Lung (tissue), 12 donors: ENCODE results near the gene GUCY2D. TPM values are rescaled to one million over a fixed set of nuclear protein-coding genes. Genes with fewer than 3 reads are reported as not detected.

Experiments
- ATAC-seq: fragments of 200-7000 bp; cut with Tn5 transposase; one replicate; pipeline ENCODE4 v1.9.1; 2020; ENCODE audit warnings: moderate number of reproducible peaks; ENCODE audit not compliant: insufficient read depth, low FRiP score
- DNase-seq, 3 donors: peaks; one replicate each; pipeline ENCODE4 v3.0.0-alpha.2; 2013 to 2017
- H3K27ac ChIP-seq, 2 donors: one replicate each; pipeline ENCODE4 v1.5.1; 2013; ENCODE audit warnings: mild to moderate bottlenecking in 2 of 2, moderate library complexity in 2 of 2, control low read depth in 1 of 2, inconsistent platforms in 1 of 2, low read depth in 1 of 2, low read length in 1 of 2
- H3K27me3 ChIP-seq, 3 donors: one replicate each; pipeline ENCODE4 v1.5.1; 2013; ENCODE audit warnings: low read length in 2 of 3; ENCODE audit not compliant: control insufficient read depth in 3 of 3, insufficient read depth in 3 of 3
- H3K36me3 ChIP-seq, 4 donors: one replicate each; pipeline ENCODE4 v1.5.1; 2013; ENCODE audit warnings: low read length in 4 of 4, mild to moderate bottlenecking in 1 of 4, moderate library complexity in 1 of 4; ENCODE audit not compliant: control insufficient read depth in 4 of 4, insufficient read depth in 4 of 4
- H3K4me1 ChIP-seq, 5 donors: one replicate each; pipeline ENCODE4 v1.5.1; 2013; ENCODE audit warnings: low read length in 5 of 5, mild to moderate bottlenecking in 2 of 5, moderate library complexity in 1 of 5; ENCODE audit not compliant: control insufficient read depth in 5 of 5, insufficient read depth in 5 of 5
- H3K4me3 ChIP-seq: one replicate; pipeline ENCODE4 v1.5.1; 2013; ENCODE audit warnings: mild to moderate bottlenecking, control low read depth, moderate library complexity
- H3K9ac ChIP-seq, 2 donors: one replicate each; pipeline ENCODE4 v1.5.1; 2013; ENCODE audit warnings: low read length in 2 of 2, control low read depth in 1 of 2; ENCODE audit not compliant: insufficient read depth in 1 of 2
- H3K9me3 ChIP-seq, 4 donors: one replicate each; pipeline ENCODE4 v1.5.1; 2013; ENCODE audit warnings: low read length in 3 of 4, mild to moderate bottlenecking in 1 of 4, moderate library complexity in 1 of 4; ENCODE audit not compliant: control insufficient read depth in 4 of 4, insufficient read depth in 3 of 4
- CTCF ChIP-seq: IDR thresholded peaks from 2 replicates; pipeline ENCODE4 v1.5.1; 2012; ENCODE audit warnings: mild to moderate bottlenecking; ENCODE audit errors: control extremely low read depth, extremely low read depth
- WGBS, 2 donors: extraction: QIAGEN DNeasy Blood & Tissue Kit; methylation state at CpG; one replicate each; pipeline ENCODE4 v1.1.7; 2013; 5-methylcytosine and 5-hydroxymethylcytosine counted together
- polyA plus RNA-seq, 2 donors: library from polyadenylated mRNA; stranded (reverse); fragments of 200-250 nt; gene quantifications; one replicate each; pipeline ENCODE4 v1.2.1, GENCODE V29; 2013
- total RNA-seq, 2 donors: library from RNA; depleted of rRNA in 1 of 2; stranded (reverse); fragments of >200 nt in 1 of 2; gene quantifications; one replicate each; pipeline ENCODE4 v1.2.1, GENCODE V29; 2014 to 2021
- donor health status: control.
- donor health status: control.
- donor health status: Bipolar disorder and iron deficiency.
- donor health status: healthy.
- donor health status: DM: yes; HTN: yes; CAD: no.

The GUCY2D gene
- total and polyA plus RNA-seq, 4 donors = 0.20 to 1.8 (median 0.39) TPM

- no peak overlapping the region for H3K9ac ChIP-seq
- H3K9me3 ChIP-seq = no peaks in the 10 kb centered on the region
- peaks cover 0 to under 1% (median 0%) of the 10 kb centered on the region in 3 donors for H3K27me3 ChIP-seq
- no peak for TF ChIP-seq CTCF
- H3K27ac ChIP-seq = peak overlapping the region in 1 of 2 donors; percentile 81
- peaks cover 0 to 11% (median 5%) of the 10 kb centered on the region in 5 donors for H3K4me1 ChIP-seq
- no peak for ATAC-seq
- 62 to 78% methylated on average over 11 of the region's 11 CpGs for WGBS, 2 donors
- H3K4me3 ChIP-seq = no peak overlapping the region
- DNase-seq = peak; percentile 61 to 83 (median 77)
- no peaks in the 10 kb centered on the region for H3K36me3 ChIP-seq
Measured at GRCh38 chr17:7956228-7956965, 46.0 kb upstream of the GUCY2D start.

- ATAC-seq = peak; percentile 70
- Histone ChIP-seq H3K4me3 (no peak overlapping the region), H3K9me3 (no peaks in the 10 kb centered on the region), H3K4me1 (peaks cover 0 to 11% (median 5%) of the 10 kb centered on the region in 5 donors), H3K27me3 (peaks cover 0 to 2% (median 0%) of the 10 kb centered on the region in 3 donors), H3K36me3 (no peaks in the 10 kb centered on the region), H3K27ac (peak overlapping the region in 1 of 2 donors; percentile 64), H3K9ac (no peak overlapping the region)
- TF ChIP-seq CTCF = no peak
- peak in 2 of 3 donors; percentile 24 to 71 for DNase-seq
- WGBS, 2 donors = 73 to 75% methylated on average over 9 of the region's 9 CpGs
Measured at GRCh38 chr17:7959503-7960253, 42.7 kb upstream of the GUCY2D start.

- Histone ChIP-seq H3K4me3 (no peak overlapping the region), H3K9me3 (no peaks in the 10 kb centered on the region), H3K4me1 (peaks cover 0 to 3% (median 0%) of the 10 kb centered on the region in 5 donors), H3K9ac (no peak overlapping the region), H3K36me3 (no peaks in the 10 kb centered on the region), H3K27ac (no peak overlapping the region), H3K27me3 (peaks cover 0 to 2% (median 0%) of the 10 kb centered on the region in 3 donors)
- DNase-seq = no peak
- TF ChIP-seq CTCF = no peak
- ATAC-seq = no peak
- WGBS, 2 donors = 37 to 68% methylated on average over 2 of the region's 2 CpGs
Measured at GRCh38 chr17:7961421-7961820, 41.0 kb upstream of the GUCY2D start.
